HTERT RPE-1 (cell line): Measurements from ENCODE around the gene DLEC1.
"Not testable (repeated sequence)": the region's sequence is repeated elsewhere in the genome, so short reads cannot be mapped to it uniquely, and the experiment has no call there.

Source experiments
- in situ Hi-C: fragments of 300-500 bp; cut with MboI; formaldehyde crosslinking; loops from 4 replicates; pipeline ENCODE4 v1.14.3; 2020; ENCODE audit warnings: low sequenced_read_pairs

DLEC1 gene

DNA sequence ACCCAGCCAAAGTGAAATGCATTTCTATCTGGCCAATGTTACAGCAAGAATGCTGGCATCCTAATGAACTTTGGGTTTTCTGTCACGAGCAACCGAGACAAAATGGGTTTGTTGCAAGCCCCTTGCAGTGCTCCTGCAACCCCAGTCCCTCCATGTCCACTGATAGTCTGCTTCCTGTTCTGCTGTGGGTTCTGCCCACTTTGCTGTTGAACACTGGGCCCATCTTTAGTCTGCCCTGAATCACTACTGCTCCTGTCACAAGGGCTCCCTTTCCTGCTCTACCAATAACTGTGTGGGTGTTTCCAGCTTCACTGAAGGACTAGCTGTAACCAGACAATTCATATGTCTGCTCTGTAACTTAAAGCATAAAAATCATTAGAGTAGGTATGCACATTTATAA lies 113.6 kb downstream of the DLEC1 start:
- in situ Hi-C loops = no loop called here

DNA sequence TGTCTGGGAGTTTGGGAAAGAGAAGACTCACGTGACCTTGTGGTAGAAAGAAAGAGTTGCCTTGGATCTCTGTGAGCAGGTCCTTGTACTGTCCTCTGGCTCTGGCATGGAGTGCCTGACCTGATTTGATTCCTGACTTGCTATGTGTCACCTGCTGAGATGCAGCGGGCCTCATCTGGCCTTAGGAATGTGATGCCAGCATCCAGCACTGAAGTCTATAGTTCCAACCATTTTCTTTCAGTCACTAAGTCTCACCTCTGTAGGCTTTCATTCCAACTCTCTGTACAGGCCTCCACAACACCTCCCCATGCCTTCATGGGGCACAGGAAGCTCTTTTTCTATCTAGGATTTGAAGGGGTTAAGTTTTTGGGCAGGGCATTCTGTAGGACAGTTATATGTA lies 114.2 kb downstream of the DLEC1 start:
- in situ Hi-C loops = no loop called here

DNA sequence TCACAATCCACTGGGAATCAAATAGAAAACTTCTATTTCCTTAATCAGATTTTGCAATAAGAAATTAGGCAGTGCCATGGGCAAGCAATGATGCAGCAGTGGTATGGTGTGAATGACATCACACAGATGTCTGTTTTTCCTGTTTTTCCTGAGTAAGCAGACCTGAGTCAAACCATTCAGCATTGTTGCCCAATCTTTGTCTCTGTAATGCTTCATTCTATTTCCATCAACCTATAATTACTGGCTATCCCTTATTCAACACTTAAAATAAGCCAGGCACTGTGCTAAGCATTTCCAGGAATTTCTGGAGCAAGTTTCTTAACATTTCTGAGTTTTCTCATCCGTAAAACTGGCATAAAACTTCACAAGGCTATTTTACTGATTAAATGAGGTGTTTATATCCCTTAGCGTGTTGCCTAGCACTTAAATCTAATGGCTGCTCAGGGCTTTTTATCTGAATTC lies 115.1 kb downstream of the DLEC1 start:
- in situ Hi-C loops = no loop called here

DNA sequence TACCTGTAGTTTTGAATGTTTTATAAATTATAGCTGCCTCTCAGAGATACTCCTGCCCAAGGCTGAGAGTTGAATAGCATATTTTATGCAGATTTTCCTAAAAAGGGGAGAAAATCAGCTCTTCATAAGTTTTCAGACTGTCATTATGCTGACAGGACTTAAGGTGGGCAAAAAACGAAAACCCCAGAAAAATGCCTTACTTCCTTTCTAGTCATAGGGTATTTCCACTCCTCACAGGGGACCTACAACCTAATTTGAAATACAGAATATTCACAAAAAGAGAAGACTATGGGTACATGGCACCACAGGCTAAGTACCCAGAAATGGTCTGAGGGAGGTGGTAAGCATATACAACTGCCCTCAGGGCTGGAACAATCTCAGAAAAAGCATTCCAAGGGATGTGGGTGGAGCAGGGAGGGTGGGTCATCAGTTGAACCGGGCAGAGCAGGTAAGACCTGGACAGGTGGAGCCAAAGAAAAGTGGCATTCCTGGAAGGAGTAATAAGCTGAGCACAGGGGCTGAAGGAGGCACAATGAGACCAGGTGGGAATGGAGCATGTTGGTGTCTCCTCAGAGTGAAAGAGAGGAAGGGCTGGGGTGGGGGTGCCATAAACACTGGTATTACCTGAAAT lies 115.7 kb downstream of the DLEC1 start:
- in situ Hi-C loops = no loop called here

DNA sequence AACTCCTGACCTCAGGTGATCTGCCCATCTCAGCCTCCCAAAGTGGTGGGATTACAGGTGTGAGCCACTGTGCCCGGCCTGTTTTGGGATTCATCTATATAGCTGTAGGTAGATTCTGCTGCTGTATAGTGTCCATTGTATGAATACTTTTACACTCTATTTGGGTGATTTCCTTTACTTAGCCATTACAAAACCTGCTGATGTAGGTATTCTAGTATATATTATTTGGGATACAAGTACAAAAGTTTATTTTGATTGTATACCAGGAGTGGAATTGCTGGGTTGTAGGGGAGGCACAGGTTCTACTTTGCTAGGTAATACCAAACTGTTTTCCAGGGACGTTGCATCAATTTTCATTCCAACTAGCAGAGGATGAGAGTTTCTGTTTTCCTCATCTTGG lies 116.8 kb downstream of the DLEC1 start:
- in situ Hi-C loops = no loop called here

DNA sequence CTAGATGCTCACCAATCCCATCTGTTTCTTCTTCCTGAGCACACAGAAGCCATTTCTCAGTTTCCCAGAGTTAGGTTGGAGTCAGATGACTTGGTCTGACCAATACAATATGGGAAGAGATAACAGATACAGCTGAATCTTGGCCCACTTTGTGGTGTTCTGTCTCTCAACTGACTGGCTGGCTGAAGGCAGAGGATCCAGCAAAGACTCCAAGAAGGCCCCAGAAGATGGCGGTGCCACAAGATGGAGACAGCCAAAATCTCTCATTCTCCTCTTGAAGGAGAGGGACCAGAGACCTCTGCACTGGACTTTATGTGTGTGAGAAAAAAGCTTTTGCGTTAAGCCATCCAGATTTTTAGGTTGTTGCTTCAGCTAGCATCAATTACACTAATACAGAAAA lies 118.1 kb downstream of the DLEC1 start:
- in situ Hi-C loops = no loop called here

DNA sequence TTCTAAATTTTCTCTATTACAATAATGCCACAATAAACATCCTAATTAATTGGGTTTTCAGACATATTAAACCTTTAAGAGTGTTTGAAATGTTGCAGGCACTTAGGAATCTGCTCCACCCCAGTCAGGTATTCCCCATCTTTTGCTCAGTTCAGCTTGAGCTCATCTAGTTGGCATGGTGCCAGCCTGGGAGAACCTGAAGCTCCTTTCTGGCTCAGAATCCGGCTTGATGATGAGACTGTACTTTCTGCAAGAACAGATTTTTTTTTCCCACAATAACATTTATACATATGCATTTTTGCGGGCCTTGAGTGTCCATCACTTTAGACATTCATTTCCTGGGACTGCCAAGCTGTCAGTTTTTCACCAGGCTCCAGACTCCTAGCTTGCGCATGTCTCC lies 118.6 kb downstream of the DLEC1 start:
- in situ Hi-C loops = no loop called here

DNA sequence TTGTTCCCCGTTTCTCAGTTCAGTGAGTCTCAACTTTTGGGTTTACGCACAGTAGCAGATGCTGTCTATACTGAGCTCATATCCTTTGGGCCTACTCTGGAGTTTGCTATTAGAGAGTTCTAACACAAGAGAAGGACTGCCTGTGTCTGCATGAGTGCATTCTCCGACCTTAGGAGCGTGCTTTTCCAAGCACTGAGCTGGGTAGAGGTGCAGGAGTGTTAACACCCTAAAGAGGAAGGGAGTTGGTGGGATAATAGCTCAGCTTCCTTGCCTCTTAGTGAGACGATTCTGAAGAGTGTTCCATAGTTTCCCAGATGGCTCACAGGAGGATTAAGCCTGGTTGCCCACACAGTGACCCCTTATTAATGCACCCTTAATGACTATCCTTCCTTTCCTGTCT lies 119.5 kb downstream of the DLEC1 start:
- in situ Hi-C loops = no loop called here

DNA sequence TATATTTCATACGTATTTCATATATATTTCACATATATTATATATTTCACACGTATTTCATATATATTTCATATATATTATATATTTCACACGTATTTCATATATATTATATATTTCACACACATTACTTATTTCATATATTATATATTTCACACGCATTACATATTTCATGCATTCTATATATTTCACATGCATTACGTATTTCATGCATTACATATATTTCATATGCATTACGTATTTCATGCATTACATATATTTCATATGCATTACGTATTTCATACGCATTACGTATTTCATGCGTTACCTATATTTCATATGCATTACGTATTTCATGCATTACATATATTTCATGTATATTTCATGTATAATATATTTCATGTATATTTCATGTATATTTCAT lies 121.7 kb downstream of the DLEC1 start:
- in situ Hi-C loops = not testable (repeated sequence)

DNA sequence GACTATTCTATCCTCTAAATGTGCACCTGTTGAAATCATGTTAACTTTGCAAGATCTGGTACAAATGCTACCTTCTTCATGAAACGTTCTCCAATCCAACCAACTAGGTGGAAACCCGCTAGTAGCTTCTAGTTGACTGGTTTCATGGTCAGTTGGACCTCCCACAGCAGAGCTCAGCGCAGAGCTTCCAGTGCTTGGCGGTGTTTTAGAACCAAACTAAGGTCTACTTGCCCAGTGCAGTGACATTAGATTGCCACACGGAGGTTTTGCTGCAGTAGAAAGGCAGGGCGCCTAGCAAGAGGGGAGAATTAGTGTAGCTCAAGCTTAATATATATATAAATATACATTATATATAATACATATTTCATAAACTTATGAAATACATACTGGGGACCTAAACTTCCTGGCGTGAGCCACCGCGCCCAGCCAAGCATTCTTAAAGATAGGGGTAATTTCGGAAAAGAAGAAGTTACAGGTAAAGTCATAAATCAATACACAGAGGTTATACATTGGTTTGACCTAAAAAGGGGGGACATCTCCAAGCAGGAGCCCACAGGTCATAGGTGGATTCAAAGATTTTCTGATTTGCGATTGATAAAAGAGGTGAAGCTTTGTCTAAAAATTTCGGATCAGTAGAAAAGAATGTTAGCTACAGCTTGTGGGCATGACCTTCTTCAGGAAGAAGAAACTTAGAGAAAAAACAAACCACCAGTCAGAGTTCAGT lies 124.3 kb downstream of the DLEC1 start:
- in situ Hi-C loops = no loop called here

DNA sequence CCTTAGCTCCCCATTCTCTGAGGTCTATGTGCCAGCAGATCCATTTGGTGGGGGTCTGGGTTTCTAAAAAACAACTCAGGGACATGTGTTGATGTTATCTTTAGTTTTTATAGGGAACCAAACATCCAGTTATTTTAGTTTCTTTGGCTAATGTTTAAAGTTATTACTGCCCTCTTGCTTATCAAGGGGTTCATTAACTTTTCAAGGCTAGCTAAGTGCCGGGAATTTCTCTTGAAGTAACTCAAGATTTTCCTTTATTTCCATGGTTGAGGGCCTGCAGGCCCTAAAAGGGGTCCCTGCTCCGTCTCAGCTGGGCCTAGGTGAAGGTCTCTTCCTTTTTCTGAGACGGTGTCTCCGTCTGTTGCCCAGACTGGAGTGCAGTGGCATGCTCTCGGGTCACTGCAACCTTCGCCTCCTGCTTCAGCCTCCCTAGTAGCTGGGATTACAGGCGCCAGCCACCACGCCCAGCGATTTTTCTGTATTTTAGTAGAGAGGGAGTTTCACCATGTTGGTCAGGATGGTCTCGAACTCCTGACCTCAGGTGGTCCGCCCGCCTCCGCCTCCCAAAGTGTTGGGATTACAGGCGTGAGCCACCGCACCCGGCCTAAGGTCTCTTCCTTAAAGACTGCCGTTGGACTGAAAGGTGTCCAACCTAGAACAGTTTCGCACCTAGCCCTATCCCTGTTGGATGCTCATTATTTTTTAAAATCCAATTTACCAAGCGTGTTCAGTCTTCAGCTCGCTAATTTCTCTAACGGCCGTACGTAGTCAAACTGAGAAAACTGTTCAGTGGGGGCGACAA lies 125.0 kb downstream of the DLEC1 start:
- in situ Hi-C loops = no loop called here

DNA sequence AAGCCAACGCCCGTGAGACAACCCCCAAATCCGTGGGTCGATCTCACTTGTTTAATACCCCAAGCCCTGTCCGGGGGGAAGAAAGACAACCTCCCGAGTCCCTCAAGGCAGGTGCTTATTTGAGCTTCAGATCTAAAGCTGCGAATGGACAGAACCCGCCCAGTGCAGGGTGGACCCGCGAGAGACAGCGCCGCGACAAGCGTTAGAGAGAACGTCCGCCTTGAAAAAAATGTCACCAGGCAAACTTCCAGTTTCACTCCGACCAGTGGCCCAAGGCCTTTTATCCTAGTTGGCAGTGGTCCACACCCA lies 125.6 kb downstream of the DLEC1 start:
- in situ Hi-C loops = no loop called here

DNA sequence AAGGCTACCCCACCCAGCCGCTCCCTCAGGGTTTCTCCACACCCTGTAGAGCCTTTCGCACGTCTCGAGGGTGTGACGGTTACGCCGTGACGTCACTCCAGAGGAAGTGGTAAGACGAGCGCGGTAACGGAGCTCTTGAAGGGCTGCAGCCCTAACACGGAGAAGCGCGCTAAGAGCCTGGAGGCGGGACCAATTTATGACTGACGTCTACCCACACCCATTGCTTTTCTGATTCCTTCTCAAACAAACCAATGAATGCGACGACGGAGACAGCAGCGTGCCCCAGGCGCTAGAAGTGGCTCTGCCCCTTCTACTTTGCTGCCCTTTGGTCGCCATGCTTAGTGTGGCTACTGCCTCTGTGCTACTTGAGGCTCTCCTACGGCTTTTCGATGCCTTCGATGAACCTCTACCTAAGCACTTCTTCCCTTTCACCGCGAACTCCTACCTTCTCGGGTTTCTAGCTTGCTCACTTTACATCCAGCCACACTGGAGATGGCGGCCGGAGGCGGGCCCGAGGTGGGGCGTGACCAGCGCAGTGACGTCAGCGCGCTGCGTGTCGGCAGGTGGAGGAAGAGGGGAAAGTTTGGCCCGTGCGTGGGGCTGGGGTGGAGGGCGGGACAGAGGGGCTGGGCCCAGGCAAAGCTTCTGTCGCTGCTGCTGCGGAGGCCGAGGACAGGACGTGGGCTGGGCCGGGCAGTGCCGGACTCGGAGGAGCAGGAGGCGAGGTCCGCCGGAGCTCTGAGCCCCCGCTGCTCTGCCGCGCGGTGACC lies 126.1 kb downstream of the DLEC1 start, which contains the start of gene OXSR1:
Gene OXSR1 (plus strand): TSS at position 586 of the 770 bp plus-strand sequence. CDS start 340 bp downstream, outside the sequence.
- in situ Hi-C loops = no loop called here

DNA sequence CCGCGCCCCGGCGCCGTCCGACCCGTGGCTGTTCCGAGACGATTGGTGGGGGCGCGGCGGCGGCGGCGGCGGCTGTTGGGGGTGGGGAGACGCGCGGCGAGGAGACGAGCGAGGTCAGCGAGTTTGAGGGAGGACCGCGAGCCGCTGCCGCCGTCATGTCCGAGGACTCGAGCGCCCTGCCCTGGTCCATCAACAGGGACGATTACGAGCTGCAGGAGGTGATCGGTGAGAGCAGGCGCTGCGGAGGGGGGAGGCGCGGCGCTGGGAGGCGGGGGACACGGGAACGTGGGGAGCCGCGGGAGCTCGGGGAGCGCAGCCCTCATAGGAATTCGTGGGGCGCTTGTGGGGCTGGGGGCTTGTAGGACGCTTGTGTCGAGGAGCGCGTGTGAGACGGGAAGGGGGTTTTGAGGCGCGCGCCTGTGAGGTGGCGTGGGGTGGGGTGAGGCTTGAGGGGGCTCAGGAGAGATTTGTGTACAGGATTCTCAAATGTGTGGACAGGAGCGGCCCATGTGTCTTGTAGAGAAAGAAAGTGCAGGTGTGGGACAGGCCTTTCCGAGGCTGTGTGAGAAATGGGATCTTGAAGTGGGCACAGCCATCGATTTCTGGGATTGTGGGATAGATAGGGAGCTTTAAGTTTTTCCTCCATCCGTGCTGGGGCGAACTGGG lies 126.8 kb downstream of the DLEC1 start:
- in situ Hi-C loops = no loop called here

DNA sequence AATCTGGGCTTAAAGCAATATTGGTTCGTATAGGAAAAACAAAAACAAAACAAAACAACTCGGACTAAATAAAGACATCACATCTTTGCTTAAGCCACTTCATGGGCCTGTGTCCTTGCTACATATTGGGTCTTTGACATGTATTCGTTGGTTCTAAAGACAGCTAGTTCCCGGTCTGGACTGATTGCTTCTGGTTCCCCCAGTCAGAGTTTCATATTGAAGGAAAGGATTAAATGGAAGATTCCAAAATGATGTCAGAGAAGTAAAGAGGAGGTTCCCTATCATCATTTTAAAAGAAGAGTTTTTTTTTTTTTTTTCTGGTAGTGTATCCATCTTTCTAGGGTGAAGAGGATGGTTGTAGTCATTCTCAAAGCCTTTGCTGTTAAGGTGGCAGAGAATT lies 128.6 kb downstream of the DLEC1 start:
- in situ Hi-C loops = no loop called here

DNA sequence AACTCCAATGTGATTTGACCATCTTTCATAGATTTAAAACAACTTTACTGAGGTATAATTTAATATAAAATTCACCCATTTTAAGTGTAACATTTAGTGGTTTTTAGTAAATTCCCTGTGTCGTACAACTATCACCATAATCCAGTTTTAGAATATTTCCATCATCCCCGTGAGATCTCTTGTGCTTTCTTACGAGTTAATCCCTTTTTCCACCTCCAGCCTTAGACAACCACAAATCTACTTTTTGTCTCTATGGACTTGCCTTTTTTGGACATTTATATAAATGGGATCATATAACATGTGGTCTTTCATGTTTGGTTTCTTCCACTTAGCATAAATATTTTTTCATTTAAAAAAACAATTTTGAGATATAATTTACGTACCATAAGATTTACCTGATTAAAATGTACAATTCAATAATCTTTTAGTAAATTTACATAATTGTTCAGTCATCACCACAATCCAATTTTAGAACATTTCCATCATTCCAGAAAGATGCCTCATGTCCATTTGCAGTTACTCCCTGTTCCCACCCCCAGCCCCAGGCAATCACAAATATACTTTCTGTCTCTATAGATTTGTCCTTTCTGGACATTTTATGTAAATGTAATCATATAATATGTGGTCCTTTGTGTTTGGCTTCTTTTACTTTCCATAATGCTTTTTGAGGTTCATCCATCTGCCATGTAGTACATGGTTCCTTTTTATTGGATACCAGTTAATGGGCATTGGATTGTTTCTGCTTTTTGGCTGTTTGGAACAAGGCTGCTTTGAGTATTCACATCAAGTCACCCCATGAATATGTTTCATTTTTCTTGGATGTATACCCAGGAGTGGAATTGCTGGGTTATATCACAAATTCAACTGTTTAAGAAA lies 129.4 kb downstream of the DLEC1 start:
- in situ Hi-C loops = no loop called here

DNA sequence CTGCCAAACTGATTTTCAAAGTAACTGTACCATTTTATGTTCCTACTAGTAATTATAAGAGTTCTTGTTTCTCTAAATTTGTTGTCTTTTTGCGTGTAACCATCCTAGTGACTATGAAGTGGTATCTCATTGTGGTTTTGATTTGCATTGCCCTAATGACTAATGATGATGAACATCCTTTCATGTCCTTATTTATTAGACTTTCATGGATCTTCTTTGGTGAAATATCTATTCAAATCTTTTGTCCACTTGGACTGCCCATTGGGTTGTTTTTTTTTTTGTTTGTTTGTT lies 130.0 kb downstream of the DLEC1 start:
- in situ Hi-C loops = no loop called here

DNA sequence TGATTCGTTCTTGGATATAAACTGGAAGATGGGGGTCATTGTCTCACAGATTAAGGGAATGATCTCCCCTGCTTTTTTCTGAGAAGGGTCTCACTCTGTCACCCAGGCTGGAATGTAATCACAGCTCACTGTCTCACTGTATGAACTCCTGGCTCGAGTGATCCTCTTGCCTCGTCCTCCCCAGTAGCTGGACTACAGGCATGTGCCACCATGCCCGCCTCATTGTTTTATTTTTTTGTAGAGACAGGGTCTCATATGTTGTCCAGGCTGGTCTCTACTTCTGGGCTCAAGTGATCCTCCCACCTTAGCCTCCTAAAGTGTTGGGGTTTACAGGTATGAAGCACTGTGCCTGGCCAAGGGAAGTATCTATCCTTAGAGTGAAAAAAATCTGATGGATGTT lies 131.7 kb downstream of the DLEC1 start:
- in situ Hi-C loops = no loop called here

DNA sequence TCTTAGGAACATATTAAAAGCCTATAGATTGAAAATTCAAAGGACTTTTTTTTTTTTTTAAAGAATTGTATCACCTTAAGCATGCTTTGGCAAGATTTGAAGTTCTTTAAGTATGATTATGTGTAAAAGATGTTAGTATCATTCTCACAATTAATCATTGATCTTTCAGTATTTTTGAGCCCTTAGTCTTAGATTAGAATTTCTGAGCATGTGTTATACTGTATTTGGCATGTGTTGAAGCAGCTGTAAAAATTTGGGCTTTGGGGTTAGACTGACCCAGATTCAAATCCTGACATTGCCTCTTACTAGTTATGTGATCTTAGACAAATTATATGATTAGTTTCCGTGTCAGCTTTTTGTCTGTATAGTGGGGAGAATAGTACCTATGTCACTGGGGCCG lies 132.6 kb downstream of the DLEC1 start:
- in situ Hi-C loops = no loop called here
